Ascending aorta (tissue), 2 donors: ENCODE data around the gene PTPRA. TPM values are rescaled to one million over a fixed set of nuclear protein-coding genes. Genes with fewer than 3 reads are reported as not detected.

Experiments
- DNase-seq, 2 donors: peaks; one replicate each; pipeline ENCODE4 v3.0.0-alpha.2; 2019; ENCODE audit warnings: low spot score in 2 of 2
- H3K27ac ChIP-seq, 2 donors: fragments of 200-600 bp; sonication (generic); one replicate each; pipeline ENCODE4 v1.5.1; 2016 to 2017; ENCODE audit warnings: mild to moderate bottlenecking in 1 of 2
- H3K27me3 ChIP-seq: fragments of 200-600 bp; sonication (generic); one replicate; pipeline ENCODE4 v1.5.1; 2017
- H3K36me3 ChIP-seq, 2 donors: fragments of 200-600 bp; sonication (generic); one replicate each; pipeline ENCODE4 v1.5.1; 2016
- H3K4me1 ChIP-seq, 2 donors: fragments of 200-600 bp; sonication (generic); one replicate each; pipeline ENCODE4 v1.5.1; 2016 to 2017; ENCODE audit warnings: mild to moderate bottlenecking in 1 of 2
- H3K4me3 ChIP-seq, 2 donors: fragments of 200-600 bp; sonication (generic); one replicate each; pipeline ENCODE4 v1.5.1; 2016 to 2017; ENCODE audit warnings: mild to moderate bottlenecking in 1 of 2
- H3K9me3 ChIP-seq, 2 donors: fragments of 200-600 bp; sonication (generic); one replicate each; pipeline ENCODE4 v1.5.1; 2016
- CTCF ChIP-seq, 3 experiments: fragments of 200-600 bp in 2 of 3; fragments of 450-650 bp in 1 of 3; sonication (generic) in 2 of 3; IDR thresholded peaks; one replicate each; pipeline ENCODE4 v1.5.1; 2016 to 2019; ENCODE audit warnings: antibody characterized with exemption in 3 of 3, mild to moderate bottlenecking in 1 of 3, moderate library complexity in 1 of 3
- intact Hi-C: fragments of 100-400 bp; cut with DNase I; formaldehyde crosslinking; loops from one replicate; pipeline ENCODE4 v1.15.1; 2023
- total RNA-seq: library from RNA; depleted of rRNA; stranded (reverse); fragments of >200 nt; gene quantifications from one replicate; pipeline ENCODE4 v1.1.0, GENCODE V29; 2016

PTPRA gene
- total RNA-seq, 1 donor from 2014 or later = 24.2 TPM

- Histone ChIP-seq H3K4me3 (no peak overlapping the region), H3K27me3 (no peaks in the 10 kb centered on the region), H3K36me3 (no peaks in the 10 kb centered on the region), H3K27ac (no peak overlapping the region), H3K4me1 (peaks cover 5% of the 10 kb centered on the region in 2 donors), H3K9me3 (no peaks in the 10 kb centered on the region)
- TF ChIP-seq CTCF (IDR thresholded peaks at IDR 0.05) = no peak
- intact Hi-C loops = loop anchor here (10.0 kb wide), 1 partner anchor 199 kb away; the partner anchor contains the start of genes GNRH2 and MRPS26
- DNase-seq = no peak
These were observed 27.7 kb upstream of the PTPRA start for GRCh38 chr20:2845607-2846006.

GRCh38 chr20:2846698-2847097 lies 26.6 kb upstream of the PTPRA start:
- TF ChIP-seq CTCF (IDR thresholded peaks at IDR 0.05) = no peak
- H3K27ac ChIP-seq = no peak overlapping the region
- no peaks in the 10 kb centered on the region for H3K27me3 ChIP-seq
- no peaks in the 10 kb centered on the region for H3K9me3 ChIP-seq
- no peak for DNase-seq
- no peaks in the 10 kb centered on the region for H3K36me3 ChIP-seq
- peaks cover 2% of the 10 kb centered on the region in 2 donors for H3K4me1 ChIP-seq
- intact Hi-C loops = loop anchor here (10.0 kb wide), 1 partner anchor 198 kb away; the partner anchor contains the start of genes GNRH2 and MRPS26
- no peak overlapping the region for H3K4me3 ChIP-seq

- H3K9me3 ChIP-seq = no peaks in the 10 kb centered on the region
- no peaks in the 10 kb centered on the region for H3K36me3 ChIP-seq
- no peaks in the 10 kb centered on the region for H3K4me1 ChIP-seq
- no peak overlapping the region for H3K27ac ChIP-seq
- DNase-seq = no peak
- no peaks in the 10 kb centered on the region for H3K27me3 ChIP-seq
- intact Hi-C loops = loop anchor here (10.0 kb wide), 1 partner anchor 197 kb away; the partner anchor contains the start of genes GNRH2 and MRPS26
- H3K4me3 ChIP-seq = no peak overlapping the region
- no peak for TF ChIP-seq CTCF (IDR thresholded peaks at IDR 0.05)
These were observed 25.5 kb upstream of the PTPRA start for GRCh38 chr20:2847802-2848201.

GRCh38 chr20:2849529-2849928 lies 23.8 kb upstream of the PTPRA start:
- Histone ChIP-seq H3K4me1 (no peaks in the 10 kb centered on the region), H3K36me3 (no peaks in the 10 kb centered on the region), H3K4me3 (no peak overlapping the region), H3K27me3 (no peaks in the 10 kb centered on the region), H3K27ac (no peak overlapping the region), H3K9me3 (no peaks in the 10 kb centered on the region)
- TF ChIP-seq CTCF (IDR thresholded peaks at IDR 0.05) = no peak
- intact Hi-C loops = loop anchor here (10.0 kb wide), 1 partner anchor 195 kb away; the partner anchor contains the start of genes GNRH2 and MRPS26
- DNase-seq = no peak

GRCh38 chr20:2851086-2851485 lies 22.2 kb upstream of the PTPRA start:
- no peaks in the 10 kb centered on the region for H3K36me3 ChIP-seq
- intact Hi-C loops = no loop called here
- no peak overlapping the region for H3K4me3 ChIP-seq
- no peaks in the 10 kb centered on the region for H3K27me3 ChIP-seq
- H3K27ac ChIP-seq = no peak overlapping the region
- no peak for TF ChIP-seq CTCF (IDR thresholded peaks at IDR 0.05)
- no peaks in the 10 kb centered on the region for H3K9me3 ChIP-seq
- peak in 1 of 2 donors; percentile 50 for DNase-seq
- no peaks in the 10 kb centered on the region for H3K4me1 ChIP-seq

- H3K4me1 ChIP-seq = no peaks in the 10 kb centered on the region
- no peak for DNase-seq
- H3K36me3 ChIP-seq = peaks cover 29 to 33% of the 10 kb centered on the region in 2 donors
- intact Hi-C loops = no loop called here
- TF ChIP-seq CTCF (IDR thresholded peaks at IDR 0.05) = no peak
- H3K27me3 ChIP-seq = no peaks in the 10 kb centered on the region
- H3K4me3 ChIP-seq = no peak overlapping the region
- no peak overlapping the region for H3K27ac ChIP-seq
- no peaks in the 10 kb centered on the region for H3K9me3 ChIP-seq
These were observed 14.7 kb upstream of the PTPRA start for GRCh38 chr20:2858591-2858990.
